Measurements from ENCODE around the gene CASTOR1.

DNA sequence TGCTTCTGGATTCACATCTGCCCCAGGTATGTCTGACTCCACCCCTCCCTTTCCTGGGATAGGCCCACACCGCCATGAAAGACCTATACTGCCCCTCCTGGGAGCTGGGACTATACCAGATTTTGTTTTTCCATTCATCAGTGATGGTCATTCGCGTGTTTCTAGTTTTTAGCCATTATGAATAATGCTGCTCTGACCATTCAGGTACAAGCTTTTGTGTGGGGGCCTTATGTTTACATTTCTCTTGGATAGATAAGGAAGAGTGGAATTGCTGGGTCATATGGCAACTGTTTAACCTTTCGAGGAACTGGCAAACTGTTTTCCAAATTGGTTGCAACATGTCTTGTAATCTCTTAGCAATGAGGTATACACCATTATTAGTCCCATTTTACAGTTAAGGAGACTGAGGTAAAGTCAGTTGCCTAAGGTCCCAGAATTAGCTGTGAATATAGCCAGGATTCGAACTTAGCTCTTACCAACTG is 38.6 kb upstream of the CASTOR1 start:
- TF ChIP-seq, protein P1, sequence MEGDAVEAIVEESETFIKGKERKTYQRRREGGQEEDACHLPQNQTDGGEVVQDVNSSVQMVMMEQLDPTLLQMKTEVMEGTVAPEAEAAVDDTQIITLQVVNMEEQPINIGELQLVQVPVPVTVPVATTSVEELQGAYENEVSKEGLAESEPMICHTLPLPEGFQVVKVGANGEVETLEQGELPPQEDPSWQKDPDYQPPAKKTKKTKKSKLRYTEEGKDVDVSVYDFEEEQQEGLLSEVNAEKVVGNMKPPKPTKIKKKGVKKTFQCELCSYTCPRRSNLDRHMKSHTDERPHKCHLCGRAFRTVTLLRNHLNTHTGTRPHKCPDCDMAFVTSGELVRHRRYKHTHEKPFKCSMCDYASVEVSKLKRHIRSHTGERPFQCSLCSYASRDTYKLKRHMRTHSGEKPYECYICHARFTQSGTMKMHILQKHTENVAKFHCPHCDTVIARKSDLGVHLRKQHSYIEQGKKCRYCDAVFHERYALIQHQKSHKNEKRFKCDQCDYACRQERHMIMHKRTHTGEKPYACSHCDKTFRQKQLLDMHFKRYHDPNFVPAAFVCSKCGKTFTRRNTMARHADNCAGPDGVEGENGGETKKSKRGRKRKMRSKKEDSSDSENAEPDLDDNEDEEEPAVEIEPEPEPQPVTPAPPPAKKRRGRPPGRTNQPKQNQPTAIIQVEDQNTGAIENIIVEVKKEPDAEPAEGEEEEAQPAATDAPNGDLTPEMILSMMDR (conservative IDR thresholded peaks at IDR 0.05) = no peak; the same call in 1 of the 2 replicates
- no peak for TF ChIP-seq ZFX (IDR thresholded peaks at IDR 0.05)
